Measurements from ENCODE around the gene PINLYP. TPM values are rescaled to one million over a fixed set of nuclear protein-coding genes. Genes with fewer than 3 reads are reported as not detected.
A peak's percentile ranks its signal among the peaks of the same experiment; 100 is the strongest.

The PINLYP gene
- 0.30 and 1.1 TPM in 2 replicates for total RNA-seq (2011; cell fraction: chromatin; rRNA removed; ENCODE audit: low replicate concordance)
- 0.66 and 1.0 TPM in 2 replicates for total RNA-seq (2011; cell fraction: nucleolus; rRNA removed)
- 0.76 and 0.95 TPM in 2 replicates for total RNA-seq (2011; cell fraction: nucleoplasm; rRNA removed)
- 1.1 TPM in 2 replicates for total RNA-seq (2014; rRNA removed)
- total RNA-seq (2014; rRNA removed; fragmentation: Illumina TruSeq; extraction: Trizol): 1.1 and 1.7 TPM in 2 replicates
- total RNA-seq (2015; rRNA removed; fragmentation: Illumina TruSeq; extraction: Trizol): 2.2 and 2.7 TPM in 2 replicates
- 1.00 and 2.4 TPM in 2 replicates for total RNA-seq (2021)
- polyA plus RNA-seq (2011; rRNA removed): 1.0 and 1.5 TPM in 2 replicates
- polyA plus RNA-seq (2011; cell fraction: cytosol; rRNA removed): 0.73 and 1.8 TPM in 2 replicates
- 0.51 and 0.56 TPM in 2 replicates for polyA plus RNA-seq (2011; cell fraction: nucleus; rRNA removed)
- 3.9 and 4.2 TPM in 2 replicates for polyA plus RNA-seq (2012)
- polyA plus RNA-seq (2014; fragmentation: Illumina TruSeq; extraction: Trizol): 2.8 and 4.7 TPM in 2 replicates
- 1 to 10 TPM; 4.6 to 6.0 TPM for polyA plus RNA-seq (2014; fragmentation: Nextera tagmentation; extraction: Ambion mirVana)
- polyA plus RNA-seq (2014; rRNA removed): 6.7 and 8.0 TPM in 2 replicates
- 0.11 and 0.24 TPM in 2 replicates for polyA minus RNA-seq (2011; rRNA and poly(A)+ RNA removed)
- polyA minus RNA-seq (2011; cell fraction: cytosol; rRNA and poly(A)+ RNA removed): not detected in 2 replicates
- 0.67 TPM in 1 of 2 replicates, not detected in the other for polyA minus RNA-seq (2011; cell fraction: nucleus; rRNA and poly(A)+ RNA removed)
- percentile 29 among the genes with signal in this experiment for Bru-seq, nascent RNA
- percentile 36 among the genes with signal in this experiment for BruChase-seq, experiment 1, labeled RNA remaining after a 2-hour chase
- BruChase-seq, experiment 2, labeled RNA remaining after a 6-hour chase: percentile 18 among the genes with signal in this experiment
- long read RNA-seq, experiment 1, partial matches to known transcripts: 0 of 1 reads
- long read RNA-seq, experiment 1, other reads (novel, unspliced or antisense): 0 of 1 reads
- long read RNA-seq, experiment 2, partial matches to known transcripts: 0 of 1 reads
- long read RNA-seq, experiment 2, other reads (novel, unspliced or antisense): 0 of 1 reads
- long read RNA-seq, experiment 3, partial matches to known transcripts: 0 of 1 reads
- long read RNA-seq, experiment 3, other reads (novel, unspliced or antisense): 0 of 1 reads

GRCh38 chr19:43575156-43575950 is at the start of gene PINLYP, which contains the start of gene XRCC1:
Gene PINLYP (plus strand): TSS chr19:43575801. CDS start chr19:43577192, 1,391 bp downstream.
Gene XRCC1 (minus strand): TSS chr19:43575527. CDS start chr19:43575458, 69 bp downstream.
- H3K27me3 ChIP-seq (ENCODE audit: control insufficient read depth in 2 of 2, insufficient read depth in 2 of 2, low read length in 2 of 2): no peaks in the 10 kb centered on the region; a peak in 1 of 5 replicates
- H3K4me3 ChIP-seq: peak within 1 kb of the TSS; percentile 91
- peak within 1 kb of the TSS; percentile 97 for H2AFZ ChIP-seq (ENCODE audit: low read depth, low read length)
- H3K79me2 ChIP-seq (ENCODE audit: control insufficient read depth, insufficient read depth, low read length): peaks cover 12% of the 10 kb centered on the region
- DNase-seq (ENCODE audit: extremely low read depth in 1 of 4, low spot score in 3 of 4) (peak; percentile 96 to 99 (median 96)), ATAC-seq (peak; percentile 99), FAIRE-seq (peak; percentile 98)
- intact Hi-C loops (cut with micrococcal nuclease): loop anchor here (1.0 kb wide), 1 partner anchor 21 kb away; the partner anchor contains the start of genes IRGQ and ZNF576
- H3K9me1 ChIP-seq (ENCODE audit: control insufficient read depth, insufficient read depth, low read length): no peaks in the 10 kb centered on the region
- peaks cover 5 to 16% of the 10 kb centered on the region in 2 experiments; a peak in 3 of 5 replicates for H3K4me1 ChIP-seq (replicated peaks in 1 of 2; ENCODE audit: control insufficient read depth in 2 of 2, insufficient read depth in 2 of 2, low read length in 2 of 2)
- H3K36me3 ChIP-seq (ENCODE audit: control insufficient read depth, insufficient read depth, low read length): peaks cover 8% of the 10 kb centered on the region; the same call in 2 of the 3 replicates
- under 1% methylated on average over 45 of the region's 51 CpGs for WGBS (ENCODE audit: insufficient coverage, low coverage, missing lambda C conversion rate)
- ChIA-PET POLR2A (interaction anchor here (0.7 to 2.0 kb wide), 6 partner anchors 9 to 42 kb away, joined by 3 to 7 read pairs (median 4); partner anchors contain the start of genes IRGQ and ZNF576), CTCF (ENCODE audit: low intra/inter-chr PET ratio) (interaction anchor here (0.6 kb wide), 1 partner anchor 143 kb away, joined by 3 read pairs; no protein-coding TSS in a partner anchor)
- H3K27ac ChIP-seq (ENCODE audit: extremely low read depth, low read depth, low read length): peak within 1 kb of the TSS; percentile 83
- peak within 1 kb of the TSS; percentile 97 for H3K4me2 ChIP-seq (ENCODE audit: insufficient read depth, low read length)
- no peaks in the 10 kb centered on the region for H3K9me3 ChIP-seq (replicated peaks; ENCODE audit: control insufficient read depth, insufficient read depth, low read depth, low read length)
- H3K9ac ChIP-seq (ENCODE audit: insufficient read depth in 1 of 2, low read depth in 2 of 2, low read length in 2 of 2): peak within 1 kb of the TSS; percentile 92 to 93
- in situ Hi-C loops (cut with MboI): no loop called here
- no peaks in the 10 kb centered on the region for H4K20me1 ChIP-seq (replicated peaks; ENCODE audit: control insufficient read depth, insufficient read depth, low read length)
- BruUV-seq (replicated peaks): no TSS peak
- TF ChIP-seq TCF7 (IDR thresholded peaks at IDR 0.05; ENCODE audit: borderline replicate concordance) (no peak), JUN (IDR thresholded peaks at IDR 0.05; ENCODE audit: borderline replicate concordance, low read depth, low read length) (no peak), JUN (CRISPR knock-in tag; IDR thresholded peaks at IDR 0.05; ENCODE audit: borderline replicate concordance) (no peak), MLX (CRISPR knock-in tag; conservative IDR thresholded peaks at IDR 0.05) (no peak), ZNF707 (CRISPR knock-in tag; conservative IDR thresholded peaks at IDR 0.05) (no peak), HDAC2 (IDR thresholded peaks at IDR 0.05) (0 out of 2 replicates have a peak, but pooled peaks have one; percentile 30), TCF7L2 (IDR thresholded peaks at IDR 0.05; ENCODE audit: low read depth, low read length) (no peak), ZBTB8A (IDR thresholded peaks at IDR 0.05; ENCODE audit: partially characterized antibody) (no peak), POLR2H (tag; IDR thresholded peaks at IDR 0.05; ENCODE audit: low read depth) (no peak), CEBPB (tag; IDR thresholded peaks at IDR 0.05) (no peak), KDM1A (IDR thresholded peaks at IDR 0.05) (no peak), NCOR1 (IDR thresholded peaks at IDR 0.05) (no peak), ZNF316 (IDR thresholded peaks at IDR 0.05) (no peak), TAL1 (IDR thresholded peaks at IDR 0.05) (no peak), RBBP5 (IDR thresholded peaks at IDR 0.05; ENCODE audit: borderline replicate concordance, insufficient read depth, low read length, poor library complexity, severe bottlenecking) (peak; percentile 66), PTTG1 (tag; IDR thresholded peaks at IDR 0.05; ENCODE audit: low read depth) (no peak), ATF1 (CRISPR knock-in tag; IDR thresholded peaks at IDR 0.05) (peak; percentile 56; the same call in 1 of the 2 replicates), ATF1 (tag; IDR thresholded peaks at IDR 0.05) (peak; percentile 94), POLR2A (conservative IDR thresholded peaks at IDR 0.05) (peak; percentile 74)

All from K562 (cell line).